ENCODE measurements around the gene APBB2.
A peak's percentile ranks its signal among the peaks of the same experiment; 100 is the strongest.

Gene APBB2

DNA sequence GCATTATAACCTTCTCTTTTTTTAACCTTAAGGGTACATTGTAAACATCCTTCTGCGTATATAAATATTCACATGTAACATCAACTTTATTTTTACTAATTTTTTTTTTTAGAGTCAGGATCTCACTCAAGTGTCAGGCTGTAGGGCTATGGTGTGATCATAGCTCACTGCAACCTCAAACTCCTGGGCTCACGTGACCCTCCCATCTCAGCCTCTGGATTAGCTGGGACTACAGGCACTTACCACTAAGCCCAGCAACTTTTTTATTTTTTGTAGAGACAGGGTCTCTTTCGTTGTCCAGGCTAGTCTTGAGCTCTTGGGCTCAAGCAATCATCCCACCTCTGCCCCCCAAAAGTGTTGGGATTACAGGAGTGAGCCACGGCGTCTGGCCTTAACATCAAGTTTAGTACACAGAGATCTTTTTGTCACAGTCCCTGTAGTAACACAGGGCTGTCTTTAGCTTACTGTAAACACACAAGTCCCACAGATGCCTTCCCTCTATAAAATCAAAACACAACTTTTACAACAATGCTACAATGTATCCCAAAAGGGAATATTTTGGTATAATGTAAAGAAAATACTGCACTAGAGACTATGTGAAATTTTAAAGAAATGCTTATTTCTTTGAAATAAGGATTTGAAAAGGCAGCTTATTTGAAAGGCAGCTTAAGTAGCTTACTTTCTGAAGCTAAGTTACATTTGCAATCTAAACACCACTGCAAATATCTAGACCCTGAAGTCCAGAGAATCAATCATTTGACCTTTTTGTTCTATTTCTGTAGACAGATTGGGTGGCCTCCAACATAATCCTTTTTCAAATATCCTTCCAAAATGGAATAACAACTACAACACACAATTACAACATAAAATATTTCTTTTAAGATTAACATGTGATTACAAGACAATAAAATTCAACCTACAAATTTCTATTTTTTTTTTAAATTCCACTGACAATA is 116.0 kb downstream of the APBB2 start:
- no peak for DNase-seq (ENCODE audit: low read depth)
- no peak overlapping the region for H3K4me3 ChIP-seq (ENCODE audit: low read depth, low read length)
- TF ChIP-seq POLR2A (IDR thresholded peaks at IDR 0.05; ENCODE audit: extremely low read depth, insufficient read length) (no peak), MYC (IDR thresholded peaks at IDR 0.05; ENCODE audit: low read depth, low read length) (no peak), MAX (IDR thresholded peaks at IDR 0.05; ENCODE audit: low read depth, low read length) (no peak)
- TF ChIP-seq, protein P1, sequence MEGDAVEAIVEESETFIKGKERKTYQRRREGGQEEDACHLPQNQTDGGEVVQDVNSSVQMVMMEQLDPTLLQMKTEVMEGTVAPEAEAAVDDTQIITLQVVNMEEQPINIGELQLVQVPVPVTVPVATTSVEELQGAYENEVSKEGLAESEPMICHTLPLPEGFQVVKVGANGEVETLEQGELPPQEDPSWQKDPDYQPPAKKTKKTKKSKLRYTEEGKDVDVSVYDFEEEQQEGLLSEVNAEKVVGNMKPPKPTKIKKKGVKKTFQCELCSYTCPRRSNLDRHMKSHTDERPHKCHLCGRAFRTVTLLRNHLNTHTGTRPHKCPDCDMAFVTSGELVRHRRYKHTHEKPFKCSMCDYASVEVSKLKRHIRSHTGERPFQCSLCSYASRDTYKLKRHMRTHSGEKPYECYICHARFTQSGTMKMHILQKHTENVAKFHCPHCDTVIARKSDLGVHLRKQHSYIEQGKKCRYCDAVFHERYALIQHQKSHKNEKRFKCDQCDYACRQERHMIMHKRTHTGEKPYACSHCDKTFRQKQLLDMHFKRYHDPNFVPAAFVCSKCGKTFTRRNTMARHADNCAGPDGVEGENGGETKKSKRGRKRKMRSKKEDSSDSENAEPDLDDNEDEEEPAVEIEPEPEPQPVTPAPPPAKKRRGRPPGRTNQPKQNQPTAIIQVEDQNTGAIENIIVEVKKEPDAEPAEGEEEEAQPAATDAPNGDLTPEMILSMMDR (IDR thresholded peaks at IDR 0.05; ENCODE audit: low read depth, low read length): no peak

GRCh38 chr4:41095973-41096372 is 118.4 kb downstream of the APBB2 start:
- H3K4me3 ChIP-seq (ENCODE audit: low read depth, low read length): no peak overlapping the region
- no peak for TF ChIP-seq POLR2A (IDR thresholded peaks at IDR 0.05; ENCODE audit: extremely low read depth, insufficient read length)
- TF ChIP-seq, protein P1 (IDR thresholded peaks at IDR 0.05; ENCODE audit: low read depth, low read length): no peak
- TF ChIP-seq MYC (IDR thresholded peaks at IDR 0.05; ENCODE audit: low read depth, low read length): no peak
- no peak for TF ChIP-seq MAX (IDR thresholded peaks at IDR 0.05; ENCODE audit: low read depth, low read length)
- peak; percentile 12 for DNase-seq (ENCODE audit: low read depth)

- H3K4me3 ChIP-seq (ENCODE audit: low read depth, low read length): no peak overlapping the region
- no peak for DNase-seq (ENCODE audit: low read depth)
- TF ChIP-seq MYC (IDR thresholded peaks at IDR 0.05; ENCODE audit: low read depth, low read length): no peak
- TF ChIP-seq MAX (IDR thresholded peaks at IDR 0.05; ENCODE audit: low read depth, low read length): no peak
- TF ChIP-seq POLR2A (IDR thresholded peaks at IDR 0.05; ENCODE audit: extremely low read depth, insufficient read length): no peak
- TF ChIP-seq, protein P1 (IDR thresholded peaks at IDR 0.05; ENCODE audit: low read depth, low read length): no peak
These were observed 119.0 kb downstream of the APBB2 start for GRCh38 chr4:41095192-41095872.

GRCh38 chr4:41092128-41092527 is 122.2 kb downstream of the APBB2 start:
- TF ChIP-seq MAX (IDR thresholded peaks at IDR 0.05; ENCODE audit: low read depth, low read length) (no peak), MYC (IDR thresholded peaks at IDR 0.05; ENCODE audit: low read depth, low read length) (no peak), POLR2A (IDR thresholded peaks at IDR 0.05; ENCODE audit: extremely low read depth, insufficient read length) (no peak)
- TF ChIP-seq, protein P1 (IDR thresholded peaks at IDR 0.05; ENCODE audit: low read depth, low read length): no peak
- no peak overlapping the region for H3K4me3 ChIP-seq (ENCODE audit: low read depth, low read length)
- no peak for DNase-seq (ENCODE audit: low read depth)

DNA sequence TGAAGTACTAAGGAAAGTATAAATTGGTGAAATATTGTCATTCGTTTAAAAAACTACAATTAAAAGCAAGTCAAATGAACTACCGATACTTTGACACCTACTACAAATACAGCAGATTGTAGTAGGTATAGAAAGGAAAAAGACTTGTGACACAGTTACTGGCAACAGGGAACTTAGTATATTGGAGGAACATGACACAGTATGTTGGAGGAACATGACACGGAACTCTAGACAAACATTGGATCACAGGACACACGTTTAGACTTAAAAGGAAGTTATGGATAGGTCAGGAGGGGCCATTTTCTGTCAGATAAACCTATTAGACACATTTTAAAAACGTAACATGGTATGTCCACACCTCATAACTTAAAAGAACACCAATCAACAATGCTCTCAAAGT is 132.5 kb downstream of the APBB2 start:
- no peak overlapping the region for H3K4me3 ChIP-seq (ENCODE audit: low read depth, low read length)
- TF ChIP-seq, protein P1 (IDR thresholded peaks at IDR 0.05; ENCODE audit: low read depth, low read length): no peak
- TF ChIP-seq MYC (IDR thresholded peaks at IDR 0.05; ENCODE audit: low read depth, low read length) (no peak), POLR2A (IDR thresholded peaks at IDR 0.05; ENCODE audit: extremely low read depth, insufficient read length) (no peak), MAX (IDR thresholded peaks at IDR 0.05; ENCODE audit: low read depth, low read length) (no peak)
- DNase-seq (ENCODE audit: low read depth): no peak

Measured in NB4 (cell line).